ENCODE data around the gene ELN. TPM values are rescaled to one million over a fixed set of nuclear protein-coding genes. Genes with fewer than 3 reads are reported as not detected.

The ELN gene
- total and polyA plus RNA-seq, 2 of the 8 experiments (the other 6 are each of a cell fraction or from before 2014, with no cell fraction given) = 5.1 to 5.6 TPM

DNA sequence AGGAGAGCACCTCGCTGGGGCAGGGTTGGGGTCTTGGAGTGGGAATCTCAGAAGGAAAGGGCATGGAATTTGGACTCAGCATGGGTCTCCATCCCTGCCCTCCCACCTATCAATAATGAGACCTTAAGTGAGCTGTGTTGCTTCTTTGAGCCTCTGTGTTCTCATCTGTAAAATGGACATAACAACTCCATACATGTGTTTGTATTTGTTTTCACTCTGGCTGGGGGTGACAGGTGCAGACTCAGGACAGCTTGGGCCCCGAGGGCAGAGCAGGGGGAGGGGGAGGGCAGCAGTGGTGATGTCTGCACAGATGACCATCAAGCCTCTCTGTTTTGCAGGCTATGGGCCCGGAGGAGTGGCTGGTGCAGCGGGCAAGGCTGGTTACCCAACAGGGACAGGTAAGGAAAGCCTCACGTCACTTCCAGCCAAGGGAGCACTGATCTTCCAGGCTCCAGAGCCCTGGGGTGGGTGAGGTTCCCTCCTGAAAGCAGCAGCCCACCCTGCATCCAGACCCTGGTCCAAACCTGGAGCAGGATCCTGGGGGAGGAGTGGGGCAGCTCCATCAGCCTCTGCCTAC is 19.9 kb downstream of the ELN start:
- Histone ChIP-seq H2BK12ac (ENCODE audit: low read depth, low read length) (no peak overlapping the region), H3K36me3 (ENCODE audit: control insufficient read depth in 2 of 4, insufficient read depth in 4 of 4, low read length in 3 of 4) (no peaks in the 10 kb centered on the region), H4K5ac (ENCODE audit: insufficient read length, low read depth, low read length) (no peak overlapping the region), H4K91ac (replicated peaks; ENCODE audit: insufficient read length, low read length) (no peak overlapping the region), H3K4me2 (ENCODE audit: insufficient read depth in 1 of 2, low read depth in 2 of 2, low read length in 2 of 2) (no peak overlapping the region), H3K4me1 (replicated peaks in 1 of 4; ENCODE audit: control insufficient read depth in 3 of 4, insufficient read depth in 4 of 4, low read length in 3 of 4) (peaks cover 0 to 24% (median 15%) of the 10 kb centered on the region in 4 experiments; a peak in 6 of 7 replicates), H3K14ac (ENCODE audit: insufficient read length) (no peak overlapping the region), H3K56ac (replicated peaks; ENCODE audit: insufficient read length, low read depth, low read length) (no peak overlapping the region), H3K23ac (ENCODE audit: insufficient read length) (no peak overlapping the region), H3K23me2 (ENCODE audit: low read depth, low read length) (peaks cover 20% of the 10 kb centered on the region; the same call in 1 of the 2 replicates), H4K8ac (ENCODE audit: extremely low read depth, insufficient read depth, low read length) (no peak overlapping the region), H2AK5ac (ENCODE audit: low read depth, low read length) (no peak overlapping the region), H2BK120ac (replicated peaks; ENCODE audit: low read depth, low read length) (no peak overlapping the region), H3K18ac (ENCODE audit: extremely low read depth, low read length) (no peak overlapping the region), H3K9ac (replicated peaks in 1 of 4; ENCODE audit: extremely low read depth in 1 of 4, low read depth in 3 of 4, low read length in 3 of 4) (no peak overlapping the region), H3K79me2 (ENCODE audit: control insufficient read depth in 1 of 2, insufficient read depth in 2 of 2, low read length in 2 of 2) (no peaks in the 10 kb centered on the region), H3K79me1 (ENCODE audit: low read depth, low read length) (no peaks in the 10 kb centered on the region), H4K20me1 (replicated peaks in 1 of 2; ENCODE audit: control insufficient read depth in 1 of 2, insufficient read depth in 2 of 2, low read length in 2 of 2) (peaks cover 0 to 2% of the 10 kb centered on the region in 2 experiments), H2BK5ac (ENCODE audit: low read depth, low read length) (no peak overlapping the region), H3K27ac (ENCODE audit: low read depth, low read length) (no peak overlapping the region), H3K9me3 (ENCODE audit: insufficient read depth in 2 of 2, low read depth in 1 of 2, low read length in 1 of 2) (no peaks in the 10 kb centered on the region), H3K4me3 (ENCODE audit: extremely low read depth in 1 of 4, insufficient read depth in 2 of 4, low read depth in 3 of 4, low read length in 4 of 4) (no peak overlapping the region), H2BK15ac (ENCODE audit: low read length) (no peak overlapping the region), H3K4ac (replicated peaks; ENCODE audit: insufficient read length, low read depth, low read length) (no peak overlapping the region), H2BK20ac (ENCODE audit: low read length) (no peak overlapping the region), H2AFZ (ENCODE audit: low read length) (no peak overlapping the region), H3K27me3 (replicated peaks in 1 of 4; ENCODE audit: control insufficient read depth in 3 of 4, extremely low read depth in 1 of 4, insufficient read depth in 3 of 4, low read length in 3 of 4) (no peaks in the 10 kb centered on the region)
- ChIA-PET POLR2A (ENCODE audit: partially characterized antibody) (interaction anchor here (1.0 kb wide), 1 partner anchor 11 kb away, joined by 3 read pairs; no protein-coding TSS in a partner anchor), CTCF (ENCODE audit: partially characterized antibody) (interaction anchor here (0.6 to 1.5 kb wide), 4 partner anchors 13 to 158 kb away, joined by 3 to 4 read pairs (median 3); no protein-coding TSS in a partner anchor)
- FAIRE-seq (no peak), DNase-seq (ENCODE audit: low read depth in 1 of 2, low spot score in 2 of 2) (no peak)
- TF ChIP-seq, protein P1, sequence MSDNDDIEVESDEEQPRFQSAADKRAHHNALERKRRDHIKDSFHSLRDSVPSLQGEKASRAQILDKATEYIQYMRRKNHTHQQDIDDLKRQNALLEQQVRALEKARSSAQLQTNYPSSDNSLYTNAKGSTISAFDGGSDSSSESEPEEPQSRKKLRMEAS (IDR thresholded peaks at IDR 0.05) = no peak
- TF ChIP-seq KDM1A (IDR thresholded peaks at IDR 0.05; ENCODE audit: borderline replicate concordance, low read length) = peak; percentile 32; the same call in 1 of the 2 replicates
- no peak for TF ChIP-seq CHD1 (IDR thresholded peaks at IDR 0.05; ENCODE audit: low read depth, low read length)
- no peak for TF ChIP-seq SP1 (IDR thresholded peaks at IDR 0.05; ENCODE audit: low read depth, low read length)
- TF ChIP-seq JUND (IDR thresholded peaks at IDR 0.05; ENCODE audit: low read length) = no peak
- WGBS, 2 experiments (ENCODE audit: extremely low coverage in 1 of 2, insufficient coverage in 1 of 2, insufficient read length in 1 of 2, insufficient replicate concordance in 2 of 2, low coverage in 1 of 2, low lambda C conversion rate in 2 of 2, missing lambda C conversion rate in 1 of 2) = 89% methylated on average over 5 of the region's 5 CpGs; no CpG with 5 or more reads in 1 of the 2 experiments
